GM23248 (cell line): Measurements from ENCODE around the gene TPK1.

Source experiments
- EZH2 ChIP-seq: fragments of 200-600 bp; sonication (generic); IDR thresholded peaks from 2 replicates; pipeline ENCODE4 v1.6.1; 2018; ENCODE audit warnings: antibody characterized with exemption, mild to moderate bottlenecking; ENCODE audit not compliant: insufficient read depth, poor library complexity, severe bottlenecking
- EZH2phosphoT487 ChIP-seq: fragments of 200-600 bp; sonication (generic); IDR thresholded peaks from 2 replicates; pipeline ENCODE4 v1.6.1; 2018; ENCODE audit warnings: antibody characterized with exemption, moderate library complexity, mild to moderate bottlenecking, low read depth; ENCODE audit not compliant: insufficient read depth

GRCh38 chr7:144403649-144404061 is 432.2 kb downstream of the TPK1 start, which contains the start of gene NOBOX:
- TF ChIP-seq EZH2phosphoT487 (no peak), EZH2 (no peak)
